ENCODE measurements around the gene PRKN. TPM values are rescaled to one million over a fixed set of nuclear protein-coding genes. Genes with fewer than 3 reads are reported as not detected.
"Not testable (repeated sequence)": the region's sequence is repeated elsewhere in the genome, so short reads cannot be mapped to it uniquely, and the experiment has no call there.

Gene PRKN
- total RNA-seq, 2 donors from 2014 or later, result 3.3 to 4.8 TPM

- Mint-ChIP-seq H3K36me3 (ENCODE audit: low read depth) (no peaks in the 10 kb centered on the region), H3K27me3 (ENCODE audit: insufficient read depth) (no peaks in the 10 kb centered on the region), H3K27ac (no peak overlapping the region), H3K9me3 (no peaks in the 10 kb centered on the region), H3K4me3 (no peak overlapping the region), H3K4me1 (peaks cover 16% of the 10 kb centered on the region)
- Histone ChIP-seq H3K27ac (ENCODE audit: low read depth, low read length) (no peak overlapping the region), H3K36me3 (ENCODE audit: control insufficient read depth, insufficient read depth, low read length) (no peaks in the 10 kb centered on the region), H3K9ac (ENCODE audit: extremely low read depth, low read length, poor library complexity, severe bottlenecking) (no peak overlapping the region), H3K4me3 (ENCODE audit: low read length) (no peak overlapping the region), H3K27me3 (ENCODE audit: control insufficient read depth, insufficient read depth, low read length, poor library complexity, severe bottlenecking) (no peaks in the 10 kb centered on the region), H3K4me1 (ENCODE audit: control insufficient read depth, insufficient read depth, low read length) (no peaks in the 10 kb centered on the region), H3K9me3 (ENCODE audit: control insufficient read depth, low read length) (no peaks in the 10 kb centered on the region)
- TF ChIP-seq CTCF (conservative IDR thresholded peaks at IDR 0.05), result no peak
- WGBS, 2 experiments (ENCODE audit: insufficient coverage in 1 of 2, insufficient read length in 1 of 2), result 95 to 100% methylated on average over 2 to 4 of the region's 4 CpGs
- DNase-seq, result no peak
Measured at GRCh38 chr6:162404951-162405350, 322.6 kb downstream of the PRKN start.

- peaks cover 9% of the 10 kb centered on the region for H3K9me3 ChIP-seq (ENCODE audit: control insufficient read depth, low read length)
- H3K27me3 Mint-ChIP-seq (ENCODE audit: insufficient read depth), result no peaks in the 10 kb centered on the region
- no peaks in the 10 kb centered on the region for H3K27me3 ChIP-seq (ENCODE audit: control insufficient read depth, insufficient read depth, low read length, poor library complexity, severe bottlenecking)
- no peak overlapping the region for H3K9ac ChIP-seq (ENCODE audit: extremely low read depth, low read length, poor library complexity, severe bottlenecking)
- peaks cover 8% of the 10 kb centered on the region for H3K9me3 Mint-ChIP-seq
- no peak for DNase-seq
- H3K4me3 ChIP-seq (ENCODE audit: low read length), result no peak overlapping the region
- WGBS, 2 experiments (ENCODE audit: insufficient coverage in 1 of 2, insufficient read length in 1 of 2), result 92 to 96% methylated on average over 11 of the region's 11 CpGs
- no peak overlapping the region for H3K27ac ChIP-seq (ENCODE audit: low read depth, low read length)
- no peaks in the 10 kb centered on the region for H3K4me1 ChIP-seq (ENCODE audit: control insufficient read depth, insufficient read depth, low read length)
- TF ChIP-seq CTCF (conservative IDR thresholded peaks at IDR 0.05), result no peak
- H3K4me3 Mint-ChIP-seq, result no peak overlapping the region
- no peaks in the 10 kb centered on the region for H3K36me3 Mint-ChIP-seq (ENCODE audit: low read depth)
- H3K27ac Mint-ChIP-seq, result no peak overlapping the region
- H3K36me3 ChIP-seq (ENCODE audit: control insufficient read depth, insufficient read depth, low read length), result no peaks in the 10 kb centered on the region
- H3K4me1 Mint-ChIP-seq, result peaks cover 11% of the 10 kb centered on the region
Measured at GRCh38 chr6:162403031-162403430, 324.5 kb downstream of the PRKN start.

- Mint-ChIP-seq H3K27me3 (ENCODE audit: insufficient read depth) (no peaks in the 10 kb centered on the region), H3K36me3 (ENCODE audit: low read depth) (no peaks in the 10 kb centered on the region), H3K4me1 (no peaks in the 10 kb centered on the region), H3K9me3 (peaks cover 8% of the 10 kb centered on the region), H3K27ac (no peak overlapping the region), H3K4me3 (no peak overlapping the region)
- no peak overlapping the region for H3K4me3 ChIP-seq (ENCODE audit: low read length)
- peaks cover 9% of the 10 kb centered on the region for H3K9me3 ChIP-seq (ENCODE audit: control insufficient read depth, low read length)
- TF ChIP-seq CTCF (conservative IDR thresholded peaks at IDR 0.05), result no peak
- H3K4me1 ChIP-seq (ENCODE audit: control insufficient read depth, insufficient read depth, low read length), result no peaks in the 10 kb centered on the region
- H3K36me3 ChIP-seq (ENCODE audit: control insufficient read depth, insufficient read depth, low read length), result no peaks in the 10 kb centered on the region
- H3K27ac ChIP-seq (ENCODE audit: low read depth, low read length), result no peak overlapping the region
- DNase-seq, result no peak
- H3K9ac ChIP-seq (ENCODE audit: extremely low read depth, low read length, poor library complexity, severe bottlenecking), result no peak overlapping the region
- 94 to 97% methylated on average over 2 of the region's 2 CpGs for WGBS, 2 experiments (ENCODE audit: insufficient coverage in 1 of 2, insufficient read length in 1 of 2)
- no peaks in the 10 kb centered on the region for H3K27me3 ChIP-seq (ENCODE audit: control insufficient read depth, insufficient read depth, low read length, poor library complexity, severe bottlenecking)
Measured at GRCh38 chr6:162395181-162395580, 332.4 kb downstream of the PRKN start.

- not testable (repeated sequence) for H3K9me3 ChIP-seq (ENCODE audit: control insufficient read depth, low read length); H3K4me1 ChIP-seq (ENCODE audit: control insufficient read depth, insufficient read depth, low read length); H3K4me3 Mint-ChIP-seq; DNase-seq; H3K36me3 ChIP-seq (ENCODE audit: control insufficient read depth, insufficient read depth, low read length); H3K27ac Mint-ChIP-seq; H3K27ac ChIP-seq (ENCODE audit: low read depth, low read length); H3K4me1 Mint-ChIP-seq; H3K4me3 ChIP-seq (ENCODE audit: low read length); H3K27me3 ChIP-seq (ENCODE audit: control insufficient read depth, insufficient read depth, low read length, poor library complexity, severe bottlenecking); H3K27me3 Mint-ChIP-seq (ENCODE audit: insufficient read depth); H3K9me3 Mint-ChIP-seq; H3K9ac ChIP-seq (ENCODE audit: extremely low read depth, low read length, poor library complexity, severe bottlenecking); H3K36me3 Mint-ChIP-seq (ENCODE audit: low read depth)
- 94 to 96% methylated on average over 23 to 25 of the region's 25 CpGs for WGBS, 2 experiments (ENCODE audit: insufficient coverage in 1 of 2, insufficient read length in 1 of 2)
Measured at GRCh38 chr6:162390961-162391811, 336.4 kb downstream of the PRKN start.

All from endodermal cell (in vitro differentiated cells).